ENCODE data around the gene APEX1.
A peak's percentile ranks its signal among the peaks of the same experiment; 100 is the strongest.

APEX1 gene

GRCh38 chr14:20469242-20469889 is 14.3 kb downstream of the APEX1 start, which contains the start of gene PNP:
Gene PNP, plus strand, starts transcription at chr14:20469406. Its CDS starts 119 bp downstream, at chr14:20469525.
- intact Hi-C loops (cut with DNase I): no loop called here
- DNase-seq: peak; percentile 70 to 98 (median 88)

DNA sequence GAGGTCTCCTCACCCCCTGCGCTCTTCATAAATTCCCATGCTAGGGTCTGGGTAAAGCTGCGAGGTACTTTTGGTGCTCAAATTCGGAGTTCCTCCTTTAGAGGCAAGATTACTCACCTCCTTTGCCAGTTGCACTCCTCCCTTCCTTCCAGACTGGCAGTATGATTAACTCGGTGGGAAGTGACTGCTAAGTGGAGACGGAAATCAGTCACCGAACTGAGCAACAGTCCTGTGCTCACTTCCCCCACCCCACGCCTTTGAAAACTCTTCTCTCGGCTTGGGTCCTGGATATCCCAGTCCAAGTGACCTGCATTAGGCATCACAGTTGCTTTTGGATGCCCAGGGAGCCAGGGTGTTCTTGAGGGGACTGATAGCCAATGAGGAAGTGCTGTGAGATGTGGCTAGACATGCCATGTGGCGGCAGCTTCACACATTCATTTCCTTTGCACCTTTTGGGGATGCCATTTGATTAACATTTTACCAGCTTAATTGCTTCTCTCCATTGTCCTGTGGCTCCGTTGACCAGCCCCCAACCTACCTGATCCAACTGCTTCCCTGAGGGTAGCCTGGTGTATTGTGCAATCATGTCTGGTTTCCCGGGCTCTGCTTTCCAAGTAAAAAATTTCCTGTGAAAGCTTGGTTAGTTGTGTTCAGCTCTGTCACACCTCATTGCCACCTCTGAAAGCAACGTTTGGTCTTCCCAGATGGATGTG is 15.0 kb downstream of the APEX1 start:
- DNase-seq: no peak
- intact Hi-C loops (cut with DNase I): no loop called here

DNA sequence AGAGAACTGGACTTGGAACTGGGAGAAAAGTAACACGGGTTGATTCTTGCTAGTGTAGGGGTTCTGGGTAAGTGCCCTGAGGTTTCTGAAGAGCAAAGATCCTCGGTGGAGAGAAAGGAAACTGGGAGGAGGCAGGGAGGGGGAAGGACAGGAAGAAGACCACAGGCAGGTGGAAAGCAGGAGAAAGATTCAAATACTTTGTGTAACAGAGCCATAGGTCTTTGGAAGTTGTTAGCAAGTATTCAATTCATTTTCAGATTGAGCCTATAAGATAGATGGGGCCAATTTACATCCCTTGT is 15.5 kb downstream of the APEX1 start:
- intact Hi-C loops (cut with DNase I): no loop called here
- no peak for DNase-seq

DNA sequence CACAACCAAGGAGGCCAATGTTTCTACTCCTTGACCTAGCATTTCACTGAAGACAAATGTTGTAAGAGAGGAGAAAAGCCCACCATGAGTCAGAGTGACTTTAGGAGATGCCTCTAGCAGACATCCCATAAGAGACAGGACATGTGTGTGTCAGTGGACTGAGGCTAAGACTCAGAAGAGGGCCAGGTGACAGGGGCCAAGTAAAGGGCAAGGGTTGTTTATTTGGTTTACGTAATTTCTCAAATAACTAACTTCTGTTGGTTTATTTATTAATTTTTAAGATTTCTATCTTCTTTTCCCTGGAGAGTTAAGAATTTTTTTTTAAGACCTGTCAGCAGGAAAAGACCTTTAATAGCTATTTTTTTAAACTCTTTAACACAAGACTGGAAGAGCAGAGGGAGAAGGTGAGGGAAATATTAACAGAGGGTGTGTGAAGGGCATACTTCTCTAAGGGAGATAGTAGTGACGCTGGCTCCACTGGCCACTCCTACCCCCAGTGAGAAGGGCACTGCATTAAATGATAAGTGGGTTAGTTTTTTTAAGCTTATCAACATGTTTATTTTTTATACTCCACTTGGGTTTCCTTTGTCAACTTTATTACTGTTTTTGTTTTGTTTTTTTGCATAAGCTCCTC is 17.6 kb downstream of the APEX1 start:
- intact Hi-C loops (cut with DNase I): no loop called here
- no peak for DNase-seq

DNA sequence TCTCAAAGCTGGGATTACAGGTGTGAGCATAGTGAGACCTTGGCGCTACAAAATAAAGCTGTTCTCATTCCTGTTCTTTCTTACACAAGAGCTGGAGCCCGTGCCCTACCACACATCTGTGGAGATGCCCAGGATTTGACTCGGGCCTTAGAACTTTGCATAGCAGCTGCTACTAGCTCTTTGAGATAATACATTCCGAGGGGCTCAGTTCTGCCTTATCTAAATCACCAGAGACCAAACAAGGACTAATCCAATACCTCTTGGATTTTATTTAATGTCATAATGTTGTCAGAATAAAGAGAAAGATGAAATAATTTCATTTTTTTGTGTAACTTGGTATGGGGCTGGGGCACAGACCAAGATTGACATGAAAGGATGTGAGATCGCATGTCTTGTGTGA is 21.8 kb downstream of the APEX1 start:
- DNase-seq: no peak
- intact Hi-C loops (cut with DNase I): no loop called here

- peak in 5 of 10 donors; percentile 22 to 85 (median 42) for DNase-seq
- intact Hi-C loops (cut with DNase I): no loop called here
Observed at GRCh38 chr14:20477211-20477876, 22.3 kb downstream of the APEX1 start.

GRCh38 chr14:20478894-20479293 is 23.9 kb downstream of the APEX1 start:
- no peak for DNase-seq
- intact Hi-C loops (cut with DNase I): no loop called here

- intact Hi-C loops (cut with DNase I): no loop called here
- no peak for DNase-seq
Observed at GRCh38 chr14:20482382-20482781, 27.4 kb downstream of the APEX1 start.

DNA sequence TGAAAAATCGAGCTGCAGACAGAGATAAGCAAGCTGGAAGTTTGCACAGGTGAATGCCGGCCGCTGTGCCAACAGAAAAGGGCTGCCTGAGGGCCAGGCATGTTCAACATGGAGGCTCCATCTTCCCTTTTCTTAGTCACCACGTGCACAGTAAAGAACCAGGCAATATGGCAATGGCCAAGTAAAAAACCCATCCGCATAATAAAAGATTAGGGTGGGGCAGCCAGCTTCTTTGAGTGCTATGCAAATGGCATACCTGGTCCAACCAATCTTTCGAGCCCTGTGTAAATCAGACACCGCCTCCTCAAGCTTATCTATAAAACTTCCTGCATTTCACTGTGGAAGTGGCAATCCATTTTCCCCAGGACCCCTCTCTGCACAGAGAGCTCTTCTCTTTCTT is 30.9 kb downstream of the APEX1 start:
- DNase-seq: no peak
- intact Hi-C loops (cut with DNase I): no loop called here

GRCh38 chr14:20486684-20487395 is 31.8 kb downstream of the APEX1 start:
- no peak for DNase-seq

DNA sequence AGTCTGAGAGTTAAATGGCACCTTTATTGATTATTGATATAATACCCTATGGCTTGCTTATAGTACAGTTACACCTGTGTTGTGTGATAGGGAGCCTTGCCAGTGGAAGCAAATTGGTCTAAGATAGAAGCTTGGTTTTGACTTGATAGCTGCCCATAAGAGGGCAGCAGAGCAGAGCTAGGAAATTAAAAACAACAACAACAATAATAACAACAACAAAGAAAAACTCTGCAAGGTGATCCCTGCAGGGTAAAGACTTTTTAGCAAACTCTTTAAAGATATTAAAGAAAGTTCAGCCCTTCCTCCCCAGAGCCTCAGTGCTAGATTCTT is 32.3 kb downstream of the APEX1 start:
- intact Hi-C loops (cut with DNase I): no loop called here
- no peak for DNase-seq

More at GRCh38 chr14:20486684-20487395, 31.8 kb downstream of the APEX1 start:
- intact Hi-C loops (cut with DNase I): no loop called here

DNA sequence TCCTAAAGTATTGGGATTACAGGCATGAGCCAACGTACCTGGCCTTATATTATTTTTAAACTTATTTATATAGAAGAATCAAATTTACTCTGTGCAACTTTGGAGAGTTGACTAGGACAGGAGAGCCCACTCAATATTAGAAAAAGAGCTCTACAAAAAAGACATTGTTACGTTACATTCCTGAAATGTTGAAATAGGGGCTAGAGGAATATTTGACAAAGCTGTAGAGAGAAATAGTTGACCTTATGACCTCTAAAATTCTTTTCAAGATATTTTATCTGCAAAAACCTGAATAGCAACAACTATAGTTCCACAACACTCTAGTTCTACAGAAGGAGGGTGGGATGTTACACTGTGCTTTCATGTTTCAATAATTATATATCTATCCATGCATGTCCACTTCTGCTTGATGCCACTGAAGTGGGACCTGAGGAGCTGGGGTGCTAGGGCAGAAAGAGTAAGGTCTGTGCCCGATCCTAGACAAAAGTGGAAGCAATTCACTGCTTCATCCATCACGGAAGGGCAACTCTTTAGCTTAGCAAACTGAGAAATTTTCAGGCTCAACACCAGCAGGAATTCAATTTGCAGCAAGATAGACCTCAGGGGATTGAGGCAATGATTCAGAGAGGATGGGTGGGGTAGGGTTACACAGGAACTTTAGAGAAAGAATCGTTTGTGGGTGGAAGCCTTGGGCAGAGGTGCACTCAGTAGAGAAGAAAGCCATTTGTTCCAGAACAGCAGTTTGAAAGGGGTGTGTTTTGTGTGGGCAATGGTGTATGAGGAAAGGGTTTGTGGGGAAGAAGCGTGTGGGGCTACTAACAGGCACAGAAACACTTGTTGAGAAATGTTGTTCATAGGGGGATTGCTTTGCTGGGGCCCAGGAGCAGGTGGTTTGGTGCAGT is 34.3 kb downstream of the APEX1 start:
- no peak for DNase-seq
- intact Hi-C loops (cut with DNase I): no loop called here

DNA sequence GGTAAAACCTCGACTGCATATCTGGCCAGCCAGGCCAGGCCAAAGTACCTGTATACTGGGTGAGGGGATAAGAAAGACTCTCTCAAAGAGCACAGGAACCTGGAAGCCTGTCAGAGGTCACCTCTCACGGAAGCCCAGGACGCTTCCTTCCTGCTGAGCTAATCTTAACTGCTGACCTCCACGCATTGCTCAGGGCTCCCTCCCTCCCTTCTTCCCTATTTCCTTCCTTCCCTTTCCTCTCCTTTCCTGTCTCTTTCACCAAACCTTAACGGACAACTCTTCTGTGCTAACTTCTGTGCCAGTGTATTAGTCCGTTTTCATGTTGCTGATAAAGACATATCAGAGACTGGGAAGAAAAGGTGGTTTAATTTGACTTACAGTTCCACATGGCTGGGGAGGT is 35.5 kb downstream of the APEX1 start:
- intact Hi-C loops (cut with DNase I): no loop called here
- no peak for DNase-seq

GRCh38 chr14:20492486-20492885 is 37.5 kb downstream of the APEX1 start:
- DNase-seq: no peak
- intact Hi-C loops (cut with DNase I): no loop called here

GRCh38 chr14:20493634-20494033 is 38.6 kb downstream of the APEX1 start:
- intact Hi-C loops (cut with DNase I): no loop called here
- no peak for DNase-seq

DNA sequence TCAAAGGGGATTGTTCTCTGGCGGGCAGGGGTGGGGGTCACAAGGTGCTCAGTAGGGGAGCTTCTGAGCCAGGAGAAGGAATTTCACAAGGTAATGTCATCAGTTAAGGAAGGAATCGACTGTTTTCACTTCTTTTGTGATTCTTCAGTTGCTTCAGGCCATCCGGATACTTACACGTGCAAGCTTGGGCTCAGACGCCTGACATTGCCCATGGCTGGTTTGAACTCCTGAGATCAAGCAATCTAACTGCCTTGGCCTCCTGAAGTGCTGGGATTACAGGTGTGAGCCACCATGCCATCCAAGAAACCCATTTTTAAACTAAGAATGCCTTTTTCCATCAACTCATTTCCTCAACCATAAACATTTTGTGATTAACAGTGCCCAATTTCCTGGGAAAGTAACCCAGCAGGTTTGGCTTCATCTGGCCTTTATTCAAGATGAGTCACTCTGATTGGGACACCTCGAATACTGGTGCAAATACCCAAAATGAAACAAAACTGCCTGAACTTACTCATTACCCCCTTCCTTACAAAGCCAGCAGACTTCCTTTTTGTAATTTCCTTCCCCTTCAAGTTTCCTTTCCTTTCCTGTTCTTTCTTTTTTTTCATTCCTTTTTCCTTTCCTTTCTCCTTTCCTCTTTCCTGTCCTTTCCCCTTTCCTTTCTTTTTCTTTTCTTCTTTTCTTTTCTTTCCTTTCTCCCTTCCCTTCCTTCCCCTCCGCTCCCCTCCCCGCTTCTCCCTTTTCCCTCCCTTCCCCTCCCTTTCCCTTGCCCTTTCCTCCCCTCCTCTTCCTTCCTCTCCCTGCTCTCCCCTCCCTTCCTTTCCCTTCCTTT is 40.1 kb downstream of the APEX1 start:
- intact Hi-C loops (cut with DNase I): no loop called here
- no peak for DNase-seq

DNA sequence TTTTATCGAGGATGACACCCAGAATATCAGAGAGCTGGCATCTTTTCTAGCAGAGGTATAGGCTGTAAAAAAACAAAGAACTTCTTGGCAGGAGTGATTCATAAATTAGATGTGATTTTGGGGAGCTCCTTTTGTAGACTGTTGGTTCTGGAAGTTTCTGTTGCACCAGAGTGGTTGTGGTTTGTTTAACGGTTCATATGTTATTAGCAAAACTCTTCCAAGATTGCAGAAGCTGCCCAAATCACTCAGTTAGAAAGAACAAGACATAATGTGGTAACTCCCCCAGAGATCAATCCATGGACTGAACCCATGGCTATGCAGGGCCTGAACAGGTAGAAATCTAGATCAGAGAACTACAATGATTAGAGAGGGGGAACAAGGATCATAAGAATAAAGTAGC is 43.6 kb downstream of the APEX1 start:
- intact Hi-C loops (cut with DNase I): no loop called here
- DNase-seq: no peak

- no peak for DNase-seq
- intact Hi-C loops (cut with DNase I): no loop called here
Observed at GRCh38 chr14:20499108-20499507, 44.1 kb downstream of the APEX1 start.

DNA sequence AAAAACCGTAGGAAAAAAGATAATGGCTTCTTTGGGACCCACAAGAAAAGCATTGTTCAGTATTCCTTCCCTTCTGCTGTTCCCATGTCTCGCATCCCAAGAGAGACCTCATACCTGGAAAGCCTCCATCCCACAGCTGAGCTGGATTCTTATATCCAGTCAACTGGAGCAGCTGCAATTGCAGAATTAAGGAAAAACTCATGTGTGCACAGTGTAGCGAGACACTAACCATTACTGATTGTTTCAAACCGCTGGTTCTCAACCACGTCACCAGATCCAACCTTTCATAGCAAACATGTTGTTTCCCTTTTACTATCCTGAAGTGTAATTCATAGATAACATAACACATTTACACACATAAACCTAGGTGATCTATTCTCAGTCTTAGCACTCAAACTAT is 44.9 kb downstream of the APEX1 start:
- no peak for DNase-seq
- intact Hi-C loops (cut with DNase I): no loop called here
